Measurements from ENCODE around the gene SPPL3.
"Not testable (repeated sequence)": the region's sequence is repeated elsewhere in the genome, so short reads cannot be mapped to it uniquely, and the experiment has no call there.

Gene SPPL3

GRCh38 chr12:120739031-120739762 lies 165.0 kb downstream of the SPPL3 start:
- Histone ChIP-seq H3K9ac (ENCODE audit: low read depth, low read length) (no peak overlapping the region), H3K4me1 (ENCODE audit: insufficient read depth, low read length) (no peaks in the 10 kb centered on the region), H3K4me3 (ENCODE audit: low read length) (no peak overlapping the region), H3K27me3 (ENCODE audit: insufficient read depth, low read length) (no peaks in the 10 kb centered on the region), H3K9me3 (ENCODE audit: insufficient read depth, low read depth, low read length) (no peaks in the 10 kb centered on the region), H3K27ac (ENCODE audit: low read depth, low read length) (no peak overlapping the region), H3K36me3 (ENCODE audit: insufficient read depth, low read length) (no peaks in the 10 kb centered on the region)
- WGBS: 95% methylated on average over 38 of the region's 38 CpGs

GRCh38 chr12:120738252-120739030 lies 165.7 kb downstream of the SPPL3 start:
- H3K9me3 ChIP-seq (ENCODE audit: insufficient read depth, low read depth, low read length): no peaks in the 10 kb centered on the region
- H3K4me1 ChIP-seq (ENCODE audit: insufficient read depth, low read length): no peaks in the 10 kb centered on the region
- H3K36me3 ChIP-seq (ENCODE audit: insufficient read depth, low read length): no peaks in the 10 kb centered on the region
- H3K27ac ChIP-seq (ENCODE audit: low read depth, low read length): no peak overlapping the region
- H3K27me3 ChIP-seq (ENCODE audit: insufficient read depth, low read length): no peaks in the 10 kb centered on the region
- WGBS: 88% methylated on average over 30 of the region's 31 CpGs
- no peak overlapping the region for H3K9ac ChIP-seq (ENCODE audit: low read depth, low read length)
- no peak overlapping the region for H3K4me3 ChIP-seq (ENCODE audit: low read length)

GRCh38 chr12:120737557-120738251 lies 166.5 kb downstream of the SPPL3 start:
- H3K4me3 ChIP-seq (ENCODE audit: low read length): no peak overlapping the region
- WGBS: 87% methylated on average over 25 of the region's 25 CpGs
- H3K36me3 ChIP-seq (ENCODE audit: insufficient read depth, low read length): no peaks in the 10 kb centered on the region
- no peaks in the 10 kb centered on the region for H3K4me1 ChIP-seq (ENCODE audit: insufficient read depth, low read length)
- no peak overlapping the region for H3K9ac ChIP-seq (ENCODE audit: low read depth, low read length)
- no peaks in the 10 kb centered on the region for H3K9me3 ChIP-seq (ENCODE audit: insufficient read depth, low read depth, low read length)
- H3K27me3 ChIP-seq (ENCODE audit: insufficient read depth, low read length): no peaks in the 10 kb centered on the region
- no peak overlapping the region for H3K27ac ChIP-seq (ENCODE audit: low read depth, low read length)

- whole genome bisulfite sequencing: 91% methylated on average over 38 of the region's 38 CpGs
- H3K36me3 ChIP-seq (ENCODE audit: insufficient read depth, low read length): no peaks in the 10 kb centered on the region
- no peak overlapping the region for H3K9ac ChIP-seq (ENCODE audit: low read depth, low read length)
- H3K4me1 ChIP-seq (ENCODE audit: insufficient read depth, low read length): no peaks in the 10 kb centered on the region
- no peak overlapping the region for H3K4me3 ChIP-seq (ENCODE audit: low read length)
- no peaks in the 10 kb centered on the region for H3K27me3 ChIP-seq (ENCODE audit: insufficient read depth, low read length)
- H3K9me3 ChIP-seq (ENCODE audit: insufficient read depth, low read depth, low read length): no peaks in the 10 kb centered on the region
- H3K27ac ChIP-seq (ENCODE audit: low read depth, low read length): no peak overlapping the region
These were observed 167.5 kb downstream of the SPPL3 start for GRCh38 chr12:120736404-120737331.

GRCh38 chr12:120735181-120735580 lies 169.0 kb downstream of the SPPL3 start:
- no peaks in the 10 kb centered on the region for H3K9me3 ChIP-seq (ENCODE audit: insufficient read depth, low read depth, low read length)
- no peak overlapping the region for H3K4me3 ChIP-seq (ENCODE audit: low read length)
- 100% methylated on average over 2 of the region's 3 CpGs for WGBS
- H3K9ac ChIP-seq (ENCODE audit: low read depth, low read length): no peak overlapping the region
- 0 out of 2 replicates have a peak, but pooled peaks cover 6% of the 10 kb centered on the region for H3K36me3 ChIP-seq (ENCODE audit: insufficient read depth, low read length)
- no peak overlapping the region for H3K27ac ChIP-seq (ENCODE audit: low read depth, low read length)
- H3K4me1 ChIP-seq (ENCODE audit: insufficient read depth, low read length): no peaks in the 10 kb centered on the region
- H3K27me3 ChIP-seq (ENCODE audit: insufficient read depth, low read length): no peaks in the 10 kb centered on the region

GRCh38 chr12:120734210-120734609 lies 169.9 kb downstream of the SPPL3 start:
- H3K4me1 ChIP-seq (ENCODE audit: insufficient read depth, low read length): no peaks in the 10 kb centered on the region
- 0 out of 2 replicates have a peak, but pooled peaks cover 6% of the 10 kb centered on the region for H3K36me3 ChIP-seq (ENCODE audit: insufficient read depth, low read length)
- no peaks in the 10 kb centered on the region for H3K27me3 ChIP-seq (ENCODE audit: insufficient read depth, low read length)
- no peak overlapping the region for H3K27ac ChIP-seq (ENCODE audit: low read depth, low read length)
- H3K4me3 ChIP-seq (ENCODE audit: low read length): no peak overlapping the region
- H3K9ac ChIP-seq (ENCODE audit: low read depth, low read length): no peak overlapping the region
- WGBS: 96% methylated on average over 10 of the region's 10 CpGs
- H3K9me3 ChIP-seq (ENCODE audit: insufficient read depth, low read depth, low read length): no peaks in the 10 kb centered on the region

- Histone ChIP-seq H3K4me1 (ENCODE audit: insufficient read depth, low read length) (no peaks in the 10 kb centered on the region), H3K27ac (ENCODE audit: low read depth, low read length) (no peak overlapping the region), H3K36me3 (ENCODE audit: insufficient read depth, low read length) (0 out of 2 replicates have a peak, but pooled peaks cover 6% of the 10 kb centered on the region), H3K4me3 (ENCODE audit: low read length) (no peak overlapping the region), H3K9me3 (ENCODE audit: insufficient read depth, low read depth, low read length) (no peaks in the 10 kb centered on the region), H3K27me3 (ENCODE audit: insufficient read depth, low read length) (no peaks in the 10 kb centered on the region), H3K9ac (ENCODE audit: low read depth, low read length) (no peak overlapping the region)
- 93% methylated on average over 3 of the region's 3 CpGs for WGBS
These were observed 170.6 kb downstream of the SPPL3 start for GRCh38 chr12:120733574-120733973.

- 97% methylated on average over 35 of the region's 35 CpGs for WGBS
- H3K27me3 ChIP-seq (ENCODE audit: insufficient read depth, low read length); H3K4me1 ChIP-seq (ENCODE audit: insufficient read depth, low read length); H3K9ac ChIP-seq (ENCODE audit: low read depth, low read length); H3K4me3 ChIP-seq (ENCODE audit: low read length); H3K27ac ChIP-seq (ENCODE audit: low read depth, low read length); H3K36me3 ChIP-seq (ENCODE audit: insufficient read depth, low read length); H3K9me3 ChIP-seq (ENCODE audit: insufficient read depth, low read depth, low read length): not testable (repeated sequence)
These were observed 172.0 kb downstream of the SPPL3 start for GRCh38 chr12:120732198-120732597.

GRCh38 chr12:120726961-120727360 lies 177.2 kb downstream of the SPPL3 start:
- Histone ChIP-seq H3K27me3 (ENCODE audit: insufficient read depth, low read length) (peaks cover 7% of the 10 kb centered on the region; the same call in 1 of the 2 replicates), H3K4me3 (ENCODE audit: low read length) (no peak overlapping the region), H3K9ac (ENCODE audit: low read depth, low read length) (no peak overlapping the region), H3K36me3 (ENCODE audit: insufficient read depth, low read length) (peaks cover 33% of the 10 kb centered on the region), H3K27ac (ENCODE audit: low read depth, low read length) (no peak overlapping the region), H3K4me1 (ENCODE audit: insufficient read depth, low read length) (no peaks in the 10 kb centered on the region), H3K9me3 (ENCODE audit: insufficient read depth, low read depth, low read length) (no peaks in the 10 kb centered on the region)
- WGBS: 96% methylated on average over 9 of the region's 9 CpGs

- Histone ChIP-seq H3K27me3 (ENCODE audit: insufficient read depth, low read length) (peaks cover 7% of the 10 kb centered on the region; the same call in 1 of the 2 replicates), H3K4me1 (ENCODE audit: insufficient read depth, low read length) (no peaks in the 10 kb centered on the region), H3K4me3 (ENCODE audit: low read length) (peak overlapping the region; percentile 70; the same call in 1 of the 2 replicates), H3K27ac (ENCODE audit: low read depth, low read length) (no peak overlapping the region), H3K36me3 (ENCODE audit: insufficient read depth, low read length) (peaks cover 38% of the 10 kb centered on the region), H3K9ac (ENCODE audit: low read depth, low read length) (peak overlapping the region; percentile 79; the same call in 1 of the 2 replicates), H3K9me3 (ENCODE audit: insufficient read depth, low read depth, low read length) (no peaks in the 10 kb centered on the region)
- 92% methylated on average over 9 of the region's 9 CpGs for WGBS
These were observed 177.7 kb downstream of the SPPL3 start for GRCh38 chr12:120726510-120726793.

All from HUES64 (cell line).